ENCODE measurements around the gene SEPTIN10.
"Not testable (repeated sequence)": the region's sequence is repeated elsewhere in the genome, so short reads cannot be mapped to it uniquely, and the experiment has no call there.

- TF ChIP-seq, protein P1, sequence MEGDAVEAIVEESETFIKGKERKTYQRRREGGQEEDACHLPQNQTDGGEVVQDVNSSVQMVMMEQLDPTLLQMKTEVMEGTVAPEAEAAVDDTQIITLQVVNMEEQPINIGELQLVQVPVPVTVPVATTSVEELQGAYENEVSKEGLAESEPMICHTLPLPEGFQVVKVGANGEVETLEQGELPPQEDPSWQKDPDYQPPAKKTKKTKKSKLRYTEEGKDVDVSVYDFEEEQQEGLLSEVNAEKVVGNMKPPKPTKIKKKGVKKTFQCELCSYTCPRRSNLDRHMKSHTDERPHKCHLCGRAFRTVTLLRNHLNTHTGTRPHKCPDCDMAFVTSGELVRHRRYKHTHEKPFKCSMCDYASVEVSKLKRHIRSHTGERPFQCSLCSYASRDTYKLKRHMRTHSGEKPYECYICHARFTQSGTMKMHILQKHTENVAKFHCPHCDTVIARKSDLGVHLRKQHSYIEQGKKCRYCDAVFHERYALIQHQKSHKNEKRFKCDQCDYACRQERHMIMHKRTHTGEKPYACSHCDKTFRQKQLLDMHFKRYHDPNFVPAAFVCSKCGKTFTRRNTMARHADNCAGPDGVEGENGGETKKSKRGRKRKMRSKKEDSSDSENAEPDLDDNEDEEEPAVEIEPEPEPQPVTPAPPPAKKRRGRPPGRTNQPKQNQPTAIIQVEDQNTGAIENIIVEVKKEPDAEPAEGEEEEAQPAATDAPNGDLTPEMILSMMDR (IDR thresholded peaks at IDR 0.05) = not testable (repeated sequence)
- not testable (repeated sequence) for TF ChIP-seq ZFX (IDR thresholded peaks at IDR 0.05; ENCODE audit: borderline replicate concordance)
Observed at GRCh38 chr2:109628321-109628720, 14.6 kb upstream of the SEPTIN10 start.

All from 22Rv1 (cell line).